ENCODE measurements around the gene CCNJL.

Gene CCNJL

GRCh38 chr5:160207061-160207460, 105.3 kb downstream of the CCNJL start:
- no peak for TF ChIP-seq CTCF (IDR thresholded peaks at IDR 0.05; ENCODE audit: low read depth, low read length)
- no peak overlapping the region for H3K4me3 ChIP-seq (ENCODE audit: low read depth, low read length)

All from WI38 (cell line).